Calu3 (cell line): ENCODE measurements around the gene GAMT. TPM values are rescaled to one million over a fixed set of nuclear protein-coding genes. Genes with fewer than 3 reads are reported as not detected.

Experiments
- BruUV-seq: library from RNA; stranded (reverse); fragments of 400-500 nt; replicated peaks from 2 replicates; lab custom pipeline; 2021; lab: Mats Ljungman, UMichigan
- CTCF ChIA-PET: fragments of 300-600 bp; sonication (Branson Sonifier 250); formaldehyde crosslinking; loops from one replicate; lab custom pipeline; 2022; ENCODE audit warnings: antibody characterized with exemption; lab: Charles Lee
- DNase-seq: peaks from one replicate; pipeline ENCODE4 v3.0.0; 2022
- H3K27ac Mint-ChIP-seq: one replicate; pipeline ENCODE4 v1.8.0; 2022; ENCODE audit warnings: mixed read lengths; ENCODE audit not compliant: unreplicated experiment
- H3K27me3 Mint-ChIP-seq: one replicate; pipeline ENCODE4 v1.8.0; 2022; ENCODE audit warnings: mixed read lengths; ENCODE audit not compliant: unreplicated experiment
- H3K36me3 Mint-ChIP-seq: one replicate; pipeline ENCODE4 v1.8.0; 2022; ENCODE audit warnings: mild to moderate bottlenecking, moderate library complexity, mixed read lengths; ENCODE audit not compliant: insufficient read depth, unreplicated experiment
- H3K4me1 Mint-ChIP-seq: one replicate; pipeline ENCODE4 v1.8.0; 2022; ENCODE audit warnings: mild to moderate bottlenecking, low read depth, mixed read lengths; ENCODE audit not compliant: unreplicated experiment
- H3K4me3 Mint-ChIP-seq: one replicate; pipeline ENCODE4 v1.8.0; 2022; ENCODE audit warnings: mild to moderate bottlenecking, low read depth, moderate library complexity, mixed read lengths; ENCODE audit not compliant: unreplicated experiment
- H3K9me3 Mint-ChIP-seq: one replicate; pipeline ENCODE4 v1.8.0; 2022; ENCODE audit warnings: low read depth, mixed read lengths; ENCODE audit not compliant: unreplicated experiment
- intact Hi-C: fragments of 100-400 bp; cut with micrococcal nuclease; formaldehyde crosslinking; loops from one replicate; pipeline ENCODE4 v1.10.0; 2022; ENCODE audit not compliant: unreplicated experiment
- total RNA-seq: library from RNA; stranded (reverse); gene quantifications from 2 replicates; pipeline ENCODE4 v1.2.3, GENCODE V29; 2022
- TF ChIP-seq, protein P1 (sequence below): fragments of 200-600 bp; IDR thresholded peaks from one replicate; pipeline ENCODE4 v1.8.0; 2022; ENCODE audit warnings: antibody characterized with exemption; ENCODE audit not compliant: unreplicated experiment

The GAMT gene
- total RNA-seq, 1 experiment from 2014 or later, result 14.3 TPM

DNA sequence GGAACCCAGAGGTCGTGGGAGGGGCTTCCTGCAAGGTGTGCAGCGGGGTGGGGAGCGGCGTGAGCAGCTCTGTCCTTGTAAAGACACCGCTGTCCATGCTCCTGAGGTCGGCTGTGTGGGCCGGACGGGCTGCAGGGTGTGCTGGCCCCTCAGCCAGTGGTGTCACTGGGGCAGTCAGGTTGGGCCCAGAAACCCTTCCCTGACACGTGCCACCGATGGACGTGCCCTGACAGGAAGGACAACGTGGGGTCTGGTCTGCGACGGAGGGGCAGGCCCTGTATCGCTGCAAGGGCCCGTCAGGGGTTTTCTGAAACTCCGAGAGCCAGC, 32.7 kb upstream of the GAMT start:
- no peak overlapping the region for H3K4me3 Mint-ChIP-seq
- DNase-seq, result no peak
- H3K27ac Mint-ChIP-seq, result no peak overlapping the region
- H3K4me1 Mint-ChIP-seq, result no peaks in the 10 kb centered on the region
- no peaks in the 10 kb centered on the region for H3K9me3 Mint-ChIP-seq
- no peaks in the 10 kb centered on the region for H3K27me3 Mint-ChIP-seq
- BruUV-seq, result no TSS peak
- H3K36me3 Mint-ChIP-seq, result peaks cover 28% of the 10 kb centered on the region
- TF ChIP-seq, protein P1, sequence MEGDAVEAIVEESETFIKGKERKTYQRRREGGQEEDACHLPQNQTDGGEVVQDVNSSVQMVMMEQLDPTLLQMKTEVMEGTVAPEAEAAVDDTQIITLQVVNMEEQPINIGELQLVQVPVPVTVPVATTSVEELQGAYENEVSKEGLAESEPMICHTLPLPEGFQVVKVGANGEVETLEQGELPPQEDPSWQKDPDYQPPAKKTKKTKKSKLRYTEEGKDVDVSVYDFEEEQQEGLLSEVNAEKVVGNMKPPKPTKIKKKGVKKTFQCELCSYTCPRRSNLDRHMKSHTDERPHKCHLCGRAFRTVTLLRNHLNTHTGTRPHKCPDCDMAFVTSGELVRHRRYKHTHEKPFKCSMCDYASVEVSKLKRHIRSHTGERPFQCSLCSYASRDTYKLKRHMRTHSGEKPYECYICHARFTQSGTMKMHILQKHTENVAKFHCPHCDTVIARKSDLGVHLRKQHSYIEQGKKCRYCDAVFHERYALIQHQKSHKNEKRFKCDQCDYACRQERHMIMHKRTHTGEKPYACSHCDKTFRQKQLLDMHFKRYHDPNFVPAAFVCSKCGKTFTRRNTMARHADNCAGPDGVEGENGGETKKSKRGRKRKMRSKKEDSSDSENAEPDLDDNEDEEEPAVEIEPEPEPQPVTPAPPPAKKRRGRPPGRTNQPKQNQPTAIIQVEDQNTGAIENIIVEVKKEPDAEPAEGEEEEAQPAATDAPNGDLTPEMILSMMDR, result no peak
- intact Hi-C loops, result no loop called here
- CTCF ChIA-PET, result no interaction called here

- no TSS peak for BruUV-seq
- peaks cover 21% of the 10 kb centered on the region for H3K36me3 Mint-ChIP-seq
- intact Hi-C loops, result no loop called here
These were observed 32.0 kb upstream of the GAMT start for GRCh38 chr19:1433119-1434039.

DNA sequence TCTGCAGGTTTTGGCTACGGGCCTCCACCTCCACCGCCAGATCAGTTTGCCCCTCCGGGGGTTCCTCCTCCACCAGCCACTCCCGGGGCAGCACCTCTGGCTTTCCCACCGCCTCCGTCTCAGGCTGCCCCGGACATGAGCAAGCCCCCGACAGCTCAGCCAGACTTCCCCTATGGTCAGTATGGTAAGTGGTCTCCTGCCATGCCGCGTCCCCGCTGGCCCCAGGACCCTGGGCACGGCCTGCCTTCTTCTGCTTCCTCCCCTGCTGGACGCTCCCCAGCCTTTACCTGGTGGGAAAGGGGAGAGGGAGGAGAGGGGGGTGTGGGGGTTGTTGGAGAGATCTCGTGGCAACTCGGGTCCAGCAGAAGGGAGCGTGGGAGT, 31.2 kb upstream of the GAMT start:
- Mint-ChIP-seq H3K4me1 (no peaks in the 10 kb centered on the region), H3K27me3 (no peaks in the 10 kb centered on the region), H3K36me3 (peaks cover 14% of the 10 kb centered on the region), H3K27ac (no peak overlapping the region), H3K4me3 (no peak overlapping the region), H3K9me3 (no peaks in the 10 kb centered on the region)
- no peak for DNase-seq
- TF ChIP-seq, protein P1, result no peak
- intact Hi-C loops, result no loop called here
- BruUV-seq, result no TSS peak
- CTCF ChIA-PET, result interaction anchor here (0.6 kb wide), 1 partner anchor 30 kb away, joined by 3 read pairs; no protein-coding TSS in a partner anchor

More at GRCh38 chr19:1433119-1434039, 32.0 kb upstream of the GAMT start:
- no peak for DNase-seq
- CTCF ChIA-PET, result no interaction called here
- Mint-ChIP-seq H3K9me3 (no peaks in the 10 kb centered on the region), H3K27me3 (no peaks in the 10 kb centered on the region), H3K4me3 (no peak overlapping the region), H3K27ac (no peak overlapping the region), H3K4me1 (no peaks in the 10 kb centered on the region)
- TF ChIP-seq, protein P1, result no peak

GRCh38 chr19:1431759-1432506, 30.6 kb upstream of the GAMT start:
- H3K27ac Mint-ChIP-seq, result no peak overlapping the region
- intact Hi-C loops, result no loop called here
- no peak overlapping the region for H3K4me3 Mint-ChIP-seq
- H3K27me3 Mint-ChIP-seq, result no peaks in the 10 kb centered on the region
- peaks cover 18% of the 10 kb centered on the region for H3K36me3 Mint-ChIP-seq
- no peaks in the 10 kb centered on the region for H3K4me1 Mint-ChIP-seq
- BruUV-seq, result no TSS peak
- TF ChIP-seq, protein P1, result no peak
- DNase-seq, result no peak
- CTCF ChIA-PET, result interaction anchor here (0.6 kb wide), 1 partner anchor 30 kb away, joined by 3 read pairs; no protein-coding TSS in a partner anchor
- H3K9me3 Mint-ChIP-seq, result no peaks in the 10 kb centered on the region
